DMS 273 (cell line): Measurements from ENCODE around the gene PIP4K2A.
"Not testable (repeated sequence)": the region's sequence is repeated elsewhere in the genome, so short reads cannot be mapped to it uniquely, and the experiment has no call there.

Source experiments
- DNase-seq: peaks from one replicate; lab custom pipeline; 2025; ENCODE audit not compliant: unreplicated experiment; lab: John Stamatoyannopoulos, UW

The PIP4K2A gene

DNA sequence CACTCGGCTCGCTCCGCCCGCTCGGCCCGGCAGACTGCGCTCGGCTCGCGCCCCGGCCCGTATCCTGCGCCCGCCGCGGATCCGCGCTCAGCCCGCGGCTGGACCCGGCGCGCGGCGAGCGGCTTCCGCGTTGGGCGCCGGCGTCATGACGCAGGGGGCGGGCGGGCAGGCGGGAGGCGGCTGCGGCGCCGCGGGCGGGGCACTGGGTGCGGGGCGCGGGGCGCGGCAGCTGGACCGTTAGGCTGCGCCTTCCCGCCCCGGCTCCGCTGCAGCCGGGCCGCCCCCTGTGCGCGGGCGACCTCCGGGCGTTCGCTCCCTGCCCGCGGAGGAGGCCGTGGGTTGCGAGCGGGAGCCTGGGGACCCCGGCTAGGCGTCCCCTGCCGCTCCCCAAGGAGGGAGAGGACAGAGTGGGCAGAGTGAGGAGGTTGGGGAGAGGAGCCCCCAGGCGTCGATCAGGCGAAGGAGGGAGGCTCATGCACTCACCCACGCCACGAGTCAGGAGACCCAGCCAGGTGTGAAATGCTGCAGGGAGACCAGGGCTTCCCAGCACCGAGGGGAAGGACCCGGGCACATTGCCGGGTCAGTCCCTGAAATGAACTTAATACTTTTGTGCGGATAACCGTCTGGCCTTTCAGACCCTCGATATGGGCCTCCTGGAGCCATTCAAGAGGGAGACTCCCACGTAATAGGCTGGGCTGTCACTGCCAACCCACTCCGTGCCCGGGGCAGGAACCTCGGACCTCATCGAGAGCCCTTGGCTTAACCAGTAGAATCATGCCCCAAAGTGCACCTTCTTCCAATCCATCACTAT, at the start of gene PIP4K2A:
TSS of gene PIP4K2A (minus strand) at position 100 of the 811 bp plus-strand sequence. CDS start 252 bp downstream, outside the sequence.
- peak; percentile 89 for DNase-seq

GRCh38 chr10:22761569-22762220, 47.3 kb upstream of the PIP4K2A start:
- no peak for DNase-seq

GRCh38 chr10:22760025-22760424, 45.6 kb upstream of the PIP4K2A start:
- no peak for DNase-seq

DNA sequence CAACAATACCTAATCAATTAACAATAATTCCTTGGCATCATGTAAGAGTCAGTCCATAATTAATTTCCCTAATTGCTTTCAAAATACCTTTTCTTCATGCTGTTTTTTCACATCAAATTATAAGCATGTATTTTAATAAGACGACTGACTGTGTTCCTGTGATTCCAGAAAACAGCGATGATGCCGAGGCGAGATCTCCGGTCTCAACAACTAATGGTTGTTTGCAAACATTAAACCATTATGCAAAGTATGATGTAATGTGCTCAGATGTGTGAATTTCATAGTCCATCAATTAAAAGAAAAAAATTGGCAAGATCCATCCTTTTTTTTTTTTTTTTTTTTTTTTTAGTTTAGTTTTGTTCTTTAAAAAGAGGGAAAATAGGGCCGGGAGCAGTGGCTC, 44.5 kb upstream of the PIP4K2A start:
- no peak for DNase-seq

- DNase-seq, result no peak
These were observed 39.9 kb upstream of the PIP4K2A start for GRCh38 chr10:22754296-22754695.

- DNase-seq, result no peak
These were observed 39.4 kb upstream of the PIP4K2A start for GRCh38 chr10:22753786-22754185.

DNA sequence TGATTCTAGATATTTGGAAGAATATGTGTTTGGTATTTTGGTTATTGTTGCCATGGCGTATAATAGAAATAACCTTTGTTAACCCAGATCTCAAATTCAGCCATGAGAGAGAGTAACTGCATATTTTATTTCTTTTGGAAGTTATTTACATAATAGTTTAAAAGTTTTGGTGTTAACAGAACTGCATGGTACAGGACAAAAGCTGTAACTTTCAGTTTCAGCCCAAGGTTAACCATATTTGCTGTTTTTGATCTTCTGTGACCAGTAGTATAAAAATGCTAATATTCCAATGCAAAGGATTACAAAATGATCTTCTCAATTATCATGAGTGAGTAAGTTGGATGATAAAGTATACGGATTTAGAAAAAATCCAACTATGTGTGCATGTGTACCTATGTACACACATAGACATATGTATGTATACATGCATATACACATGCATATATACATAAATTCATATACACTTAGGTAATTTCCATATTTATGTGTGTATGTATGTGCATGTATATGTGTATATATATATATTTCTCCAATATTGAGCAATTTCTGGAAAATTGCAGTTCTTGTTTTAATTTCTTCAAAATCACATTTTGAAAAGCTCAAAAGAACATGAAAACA, 38.0 kb upstream of the PIP4K2A start:
- DNase-seq, result no peak

DNA sequence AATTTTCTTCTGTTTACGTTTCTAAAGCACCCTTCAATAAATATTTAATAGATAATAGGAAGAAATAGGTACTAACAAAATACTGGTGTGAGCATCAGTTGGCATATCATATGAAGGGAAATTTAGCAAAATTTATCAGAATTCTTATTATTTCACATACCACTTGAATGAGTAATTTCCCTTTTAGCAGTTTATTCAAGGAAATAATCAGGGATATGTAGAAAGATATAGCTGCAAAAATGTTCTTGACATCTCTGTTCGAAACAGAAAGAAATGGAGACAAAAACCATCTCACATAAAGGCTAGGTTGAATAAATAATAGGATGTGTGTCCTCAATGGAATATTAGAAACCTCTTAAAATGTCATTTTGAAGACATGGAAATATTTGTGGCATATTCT, 35.8 kb upstream of the PIP4K2A start:
- DNase-seq, result no peak

- not testable (repeated sequence) for DNase-seq
These were observed 30.5 kb upstream of the PIP4K2A start for GRCh38 chr10:22744858-22745257.

DNA sequence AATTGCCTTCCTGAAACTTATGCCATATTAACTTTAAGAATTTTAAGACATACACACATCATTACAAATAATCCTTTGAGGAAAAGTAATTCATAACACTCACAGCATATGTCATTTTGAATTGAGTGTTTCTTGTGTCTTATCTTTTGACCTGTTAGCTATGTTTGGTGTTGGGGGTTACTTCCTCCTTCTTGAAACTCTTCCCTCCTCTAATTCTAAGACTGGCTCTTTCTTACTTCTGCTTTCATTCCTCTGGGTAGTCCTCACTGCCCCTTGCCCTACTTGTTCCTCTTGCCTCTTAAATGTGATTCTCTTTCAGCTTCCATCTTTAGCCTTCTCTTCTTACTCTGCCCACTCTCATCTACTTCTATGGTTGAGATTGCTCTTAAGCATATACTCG, 28.3 kb upstream of the PIP4K2A start:
- DNase-seq, result no peak

GRCh38 chr10:22741631-22742030, 27.3 kb upstream of the PIP4K2A start:
- not testable (repeated sequence) for DNase-seq

GRCh38 chr10:22740180-22740579, 25.8 kb upstream of the PIP4K2A start:
- no peak for DNase-seq

- DNase-seq, result no peak
These were observed 23.2 kb upstream of the PIP4K2A start for GRCh38 chr10:22737587-22737986.

- no peak for DNase-seq
These were observed 21.8 kb upstream of the PIP4K2A start for GRCh38 chr10:22736134-22736533.

- DNase-seq, result no peak
These were observed 19.6 kb upstream of the PIP4K2A start for GRCh38 chr10:22733992-22734391.

GRCh38 chr10:22727663-22728062, 13.3 kb upstream of the PIP4K2A start:
- DNase-seq, result peak; percentile 2

DNA sequence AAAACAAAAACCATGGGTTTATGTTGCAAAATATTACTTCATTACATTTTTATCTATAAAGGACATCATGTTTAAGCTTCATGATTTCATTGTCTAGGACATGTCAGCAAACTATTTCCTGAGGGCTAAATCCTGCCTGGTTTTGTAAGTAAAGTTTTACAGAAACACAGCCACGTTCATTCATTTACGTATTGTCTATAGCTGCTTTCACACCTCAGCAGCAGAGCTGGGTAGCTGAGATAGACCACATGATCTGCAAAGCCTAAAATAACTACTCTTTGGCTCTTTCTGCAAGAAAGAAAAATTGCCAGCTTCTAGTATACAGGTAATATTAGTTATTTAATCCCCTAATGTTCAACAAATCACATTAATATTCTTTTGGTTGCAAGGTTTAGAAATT, 12.7 kb upstream of the PIP4K2A start:
- DNase-seq, result no peak

GRCh38 chr10:22724773-22725172, 10.4 kb upstream of the PIP4K2A start:
- no peak for DNase-seq

GRCh38 chr10:22723783-22724182, 9.4 kb upstream of the PIP4K2A start:
- no peak for DNase-seq

DNA sequence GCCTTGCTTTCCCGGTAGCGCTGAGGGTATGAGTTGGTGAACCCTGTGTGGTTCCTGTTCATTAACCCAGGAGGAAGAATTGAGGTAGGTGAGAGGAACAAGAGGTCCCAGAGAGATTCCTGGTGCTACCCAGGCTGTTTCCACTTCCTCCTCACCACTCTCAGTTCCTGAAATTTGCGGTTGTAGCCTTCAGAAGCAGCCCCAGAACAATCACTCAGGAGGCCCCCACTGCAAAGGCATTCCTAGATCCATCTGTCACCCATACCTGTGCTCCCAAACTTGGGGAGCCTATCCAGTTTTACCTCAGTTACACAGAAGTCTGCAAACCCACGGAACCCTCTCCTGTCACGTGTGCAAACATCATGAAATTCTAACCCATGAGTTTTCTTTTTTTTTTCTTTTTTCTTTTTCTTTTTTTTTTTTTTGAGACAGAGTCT, 9.0 kb upstream of the PIP4K2A start:
- DNase-seq, result no peak

- DNase-seq, result no peak
These were observed 8.3 kb upstream of the PIP4K2A start for GRCh38 chr10:22722626-22723169.

DNA sequence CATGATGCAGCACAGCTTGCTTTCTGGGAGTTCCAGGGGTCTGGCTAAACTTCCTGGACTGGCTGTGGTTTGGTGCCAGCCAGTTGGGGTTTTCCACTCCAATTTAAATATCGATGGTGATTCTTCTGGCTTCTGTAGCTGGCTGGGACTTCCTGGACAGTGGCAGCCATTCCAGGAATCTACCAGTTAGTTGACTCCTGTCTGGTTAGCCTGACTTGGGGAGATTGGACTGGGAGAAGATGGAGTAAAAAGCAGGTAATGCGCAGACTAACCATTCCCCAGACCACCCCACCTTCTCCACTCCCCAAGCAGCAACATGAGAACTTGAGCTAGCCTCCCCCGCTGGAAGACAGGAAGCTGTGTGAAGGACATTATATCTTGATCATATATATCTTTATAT, 6.3 kb upstream of the PIP4K2A start:
- no peak for DNase-seq
